GM18867 (cell line): ENCODE data around the gene CTNNA2.
"Not testable (repeated sequence)": the region's sequence is repeated elsewhere in the genome, so short reads cannot be mapped to it uniquely, and the experiment has no call there.

Source experiments
- ATAC-seq: cut with Tn5 transposase; IDR thresholded peaks from one replicate; pipeline ENCODE4 v1.9.1; 2021; ENCODE audit warnings: mild to moderate bottlenecking, moderate library complexity; ENCODE audit not compliant: unreplicated experiment

Gene CTNNA2

GRCh38 chr2:80062298-80062697 is 549.4 kb downstream of the CTNNA2 start:
- no peak for ATAC-seq

- ATAC-seq = no peak
Measured at GRCh38 chr2:80068038-80068731, 555.3 kb downstream of the CTNNA2 start.

- ATAC-seq = no peak
Measured at GRCh38 chr2:80070587-80070986, 557.7 kb downstream of the CTNNA2 start.

DNA sequence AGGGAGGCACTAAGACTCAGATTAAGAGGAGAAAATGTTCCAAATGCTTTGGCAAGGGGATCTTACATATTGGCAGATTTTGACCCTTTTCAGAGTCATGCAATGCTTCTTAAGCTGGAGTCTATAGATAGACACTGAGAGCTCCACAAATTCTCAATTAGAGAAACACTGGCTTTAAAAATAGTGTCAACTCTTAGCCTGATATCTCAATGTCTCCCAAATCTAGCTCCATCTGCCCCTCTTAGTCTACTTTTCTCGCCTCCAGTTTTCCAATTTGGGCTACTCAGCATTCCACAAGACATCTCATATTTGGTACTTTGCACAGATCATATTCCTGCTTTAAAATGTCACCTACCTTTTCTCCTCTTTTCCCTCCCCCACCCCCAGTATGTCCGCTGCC is 559.1 kb downstream of the CTNNA2 start:
- no peak for ATAC-seq

DNA sequence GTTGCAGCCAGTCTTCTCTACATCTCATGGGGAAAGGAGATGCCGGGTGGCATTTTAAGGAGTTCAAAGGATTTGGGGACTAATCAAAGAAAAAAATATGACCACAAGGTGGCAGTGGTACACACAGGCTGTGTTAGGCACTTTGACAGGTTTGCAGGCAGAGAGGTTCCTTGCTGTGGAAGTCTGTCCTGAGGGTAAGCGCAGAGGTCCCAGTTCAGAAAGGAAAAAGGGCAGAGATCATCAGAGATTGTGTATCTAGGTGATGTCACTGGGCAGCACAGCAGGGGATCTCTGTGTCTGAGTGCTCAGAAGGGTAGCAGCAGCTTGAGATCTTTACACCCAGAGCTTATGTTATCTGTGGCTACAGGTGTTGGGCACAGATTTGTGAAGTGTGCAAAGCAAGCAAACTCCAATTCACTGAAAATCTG is 560.3 kb downstream of the CTNNA2 start:
- peak; percentile 83 for ATAC-seq

DNA sequence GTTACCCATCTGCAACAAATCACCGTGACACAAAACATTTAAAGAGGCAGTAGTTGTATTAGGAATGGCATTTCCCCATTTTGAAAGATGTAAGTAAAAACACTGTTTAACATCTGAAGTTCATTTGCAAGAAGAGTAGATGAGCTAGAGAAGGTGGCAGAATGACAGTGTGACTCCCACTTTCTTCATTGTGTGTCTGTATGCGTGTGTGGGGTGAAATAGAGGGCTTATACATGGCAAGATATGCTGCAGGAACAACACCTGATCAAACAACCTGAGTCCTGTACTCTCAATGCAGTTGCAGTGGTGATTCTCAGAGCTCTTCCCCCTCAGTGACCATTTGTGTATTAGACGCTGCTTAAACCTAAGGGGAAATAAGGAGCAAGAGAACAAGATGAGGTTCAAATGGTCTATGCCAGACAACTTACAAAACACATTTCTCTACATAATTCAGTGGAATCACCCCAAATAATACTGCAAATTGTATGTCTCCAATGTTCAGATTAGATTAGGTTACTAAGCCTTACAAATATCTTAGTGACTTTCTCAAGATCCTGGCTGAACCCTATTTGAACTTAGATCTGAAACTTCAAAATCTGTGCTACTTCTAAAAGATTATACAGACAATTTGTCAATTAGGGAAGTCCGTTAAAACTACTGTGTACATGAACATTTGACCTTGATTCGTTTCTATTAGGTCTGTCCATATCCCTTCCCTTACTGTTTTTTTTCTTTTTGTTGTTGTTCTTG is 561.6 kb downstream of the CTNNA2 start:
- ATAC-seq = no peak

- ATAC-seq = no peak
Measured at GRCh38 chr2:80075719-80076118, 562.9 kb downstream of the CTNNA2 start.

DNA sequence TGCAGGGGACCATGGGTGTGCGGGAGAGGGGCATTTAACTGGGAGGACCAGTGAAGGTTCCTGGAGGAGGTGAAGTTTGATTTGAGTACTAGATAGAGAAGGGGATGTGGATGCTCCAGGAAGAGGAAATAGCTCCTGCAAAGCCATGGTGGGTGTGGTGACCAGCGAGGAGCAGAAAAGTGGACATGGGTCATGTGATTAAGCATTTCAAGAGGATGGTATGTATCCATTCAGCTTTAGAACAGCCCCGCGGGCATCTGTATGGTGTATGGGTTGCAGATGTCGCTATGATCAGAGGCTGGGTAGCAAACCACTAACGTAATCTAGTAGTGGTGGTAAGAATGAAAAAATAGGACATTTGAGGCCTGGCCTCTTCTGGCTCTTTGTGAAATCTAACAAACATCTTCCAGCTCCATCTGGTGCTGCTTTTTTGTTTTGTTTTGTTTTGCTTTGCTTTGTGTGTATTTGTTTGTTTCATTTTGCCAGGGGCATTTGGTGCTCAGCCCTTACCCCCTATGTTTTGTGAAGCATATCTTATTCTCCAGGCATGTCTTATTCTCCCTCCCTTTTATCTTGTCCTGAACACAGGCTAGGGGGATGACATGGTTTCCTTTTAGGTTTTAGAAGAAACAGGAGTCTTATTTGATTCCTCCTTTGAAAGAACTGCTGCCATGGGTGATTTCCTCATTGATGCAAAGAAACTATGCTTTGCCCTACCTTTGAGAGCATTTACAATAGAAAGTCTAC is 565.6 kb downstream of the CTNNA2 start:
- no peak for ATAC-seq

GRCh38 chr2:80080957-80081356 is 568.1 kb downstream of the CTNNA2 start:
- ATAC-seq = no peak

DNA sequence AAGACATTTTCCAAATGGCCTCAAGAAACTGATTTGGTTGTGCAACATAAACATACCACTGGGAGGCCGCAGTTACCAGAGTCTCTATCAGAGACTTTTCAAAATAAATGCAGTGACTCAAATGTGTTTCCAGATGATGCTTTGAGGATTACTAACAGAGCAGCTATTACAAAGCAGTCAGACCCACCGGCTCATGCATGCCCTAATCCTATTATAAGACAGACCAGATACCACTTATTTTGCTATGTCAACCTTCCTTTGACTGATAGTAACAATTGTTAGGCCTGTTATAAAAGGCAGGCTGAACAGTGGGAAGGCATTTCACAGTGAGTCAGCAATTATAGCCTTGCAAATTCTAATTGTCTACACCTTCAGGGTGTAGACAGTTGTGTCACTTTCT is 574.0 kb downstream of the CTNNA2 start:
- no peak for ATAC-seq

DNA sequence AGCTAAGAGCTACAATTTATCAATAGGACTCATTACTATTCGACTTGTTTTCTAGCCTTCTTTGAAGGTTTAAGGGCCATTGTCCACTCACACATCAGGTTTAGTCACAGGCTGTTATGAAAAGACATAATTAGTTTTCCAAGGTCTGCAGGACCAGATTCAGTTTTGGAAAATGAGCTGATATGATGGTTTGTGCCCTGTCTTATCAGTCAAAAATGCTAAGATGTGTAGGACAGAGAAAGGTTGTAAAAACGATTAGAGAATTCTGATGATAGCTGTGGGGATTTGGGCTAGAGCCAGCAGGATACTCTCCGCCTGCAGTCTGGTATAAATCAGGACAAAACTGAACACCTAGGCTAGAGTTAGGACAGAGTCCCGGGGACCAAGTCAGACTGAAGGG is 578.4 kb downstream of the CTNNA2 start:
- no peak for ATAC-seq

GRCh38 chr2:80092474-80092873 is 579.6 kb downstream of the CTNNA2 start:
- ATAC-seq = no peak

GRCh38 chr2:80098503-80098902 is 585.7 kb downstream of the CTNNA2 start:
- ATAC-seq = not testable (repeated sequence)

- no peak for ATAC-seq
Measured at GRCh38 chr2:80102026-80102425, 589.2 kb downstream of the CTNNA2 start.

DNA sequence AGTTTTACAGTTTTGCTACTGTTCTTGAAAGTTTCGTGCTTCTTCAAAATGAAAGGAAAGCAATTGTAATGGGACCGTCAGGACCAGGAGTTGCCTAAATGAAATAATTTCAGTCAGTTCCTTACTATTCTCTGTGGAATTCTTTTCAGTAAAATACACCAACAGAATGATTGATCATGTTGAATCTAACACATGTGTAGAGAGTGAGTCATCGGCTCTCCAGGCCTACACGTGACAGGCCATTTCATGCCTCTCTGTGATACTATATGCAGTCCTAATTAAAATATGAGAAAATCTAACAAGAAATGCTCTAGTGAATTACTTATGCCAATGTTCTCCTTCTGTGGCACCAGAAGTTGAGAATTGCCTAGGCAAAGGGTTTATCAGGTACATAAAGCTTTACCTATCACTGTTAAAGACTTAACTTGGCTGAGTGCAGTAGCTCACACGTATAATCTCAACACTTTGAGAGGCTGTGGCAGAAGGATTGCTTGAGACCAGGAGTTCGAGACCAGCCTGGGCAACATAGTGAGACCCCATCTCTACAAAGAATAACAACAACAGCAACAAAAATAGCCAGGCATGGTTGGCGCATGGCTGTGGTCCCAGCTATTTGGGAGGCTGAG is 592.3 kb downstream of the CTNNA2 start:
- no peak for ATAC-seq

DNA sequence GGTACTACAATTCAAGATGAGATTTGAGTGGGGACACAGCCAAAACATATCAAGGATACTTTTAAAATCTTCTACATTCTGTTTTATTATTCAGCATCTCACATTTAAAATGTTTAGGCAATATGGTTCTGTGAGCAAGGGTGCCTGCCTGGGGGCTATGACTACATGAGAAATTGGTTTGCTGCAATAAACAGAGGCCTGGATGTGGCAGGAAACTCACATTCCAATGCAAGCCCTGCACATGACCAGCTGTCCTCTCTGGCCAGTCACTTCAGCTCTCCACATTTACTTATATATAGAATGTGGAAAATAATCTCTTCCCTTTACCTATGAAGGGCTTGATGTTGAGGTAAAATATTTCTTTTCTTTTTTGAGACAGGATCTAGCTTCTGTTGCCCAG is 598.3 kb downstream of the CTNNA2 start:
- no peak for ATAC-seq

GRCh38 chr2:80112790-80113189 is 599.9 kb downstream of the CTNNA2 start:
- no peak for ATAC-seq

DNA sequence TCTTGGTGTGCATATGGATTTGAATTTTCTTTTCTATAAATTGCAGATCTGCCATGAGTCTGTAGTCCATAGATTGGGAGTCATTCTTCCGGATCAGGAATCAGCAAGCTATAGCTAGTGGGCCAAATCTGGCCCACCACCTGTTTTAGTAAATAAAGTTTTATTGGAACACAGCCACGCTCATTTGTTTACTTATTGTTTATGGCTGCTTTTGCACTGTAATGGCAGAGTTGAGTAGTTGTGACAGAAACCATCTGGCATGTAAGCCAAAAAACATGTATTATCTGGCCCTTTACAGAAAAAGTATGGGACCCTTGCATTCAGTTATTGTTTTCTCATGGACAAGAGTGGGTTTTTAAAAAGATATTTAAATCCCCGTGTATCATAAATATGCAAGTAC is 600.5 kb downstream of the CTNNA2 start:
- ATAC-seq = no peak

GRCh38 chr2:80114812-80115211 is 602.0 kb downstream of the CTNNA2 start:
- ATAC-seq = no peak

DNA sequence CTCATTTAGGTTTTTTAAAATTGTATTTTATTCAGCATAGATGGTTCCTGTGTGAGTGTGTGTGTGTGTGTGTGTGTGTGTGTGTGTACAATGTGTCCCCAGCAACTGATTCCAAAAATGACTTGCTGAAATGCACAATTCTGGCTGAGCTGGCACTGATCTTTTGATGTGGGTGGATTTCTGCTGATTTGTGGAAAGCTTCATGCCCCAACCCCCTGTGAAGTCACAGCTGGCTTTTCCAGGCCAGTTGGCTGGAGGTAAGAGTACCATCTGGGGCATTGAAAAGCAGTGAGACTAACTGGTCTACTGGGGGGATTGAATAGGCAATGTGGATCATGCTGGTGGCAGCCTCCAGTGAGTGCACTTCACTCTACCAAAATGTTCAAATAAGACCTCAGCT is 604.5 kb downstream of the CTNNA2 start:
- ATAC-seq = no peak

- ATAC-seq = no peak
Measured at GRCh38 chr2:80120866-80121265, 608.0 kb downstream of the CTNNA2 start.
